ENCODE measurements around the gene PNLIPRP1.

Gene PNLIPRP1

GRCh38 chr10:116599991-116600390, 9.2 kb downstream of the PNLIPRP1 start:
- DNase-seq (ENCODE audit: low spot score) = no peak

GRCh38 chr10:116602648-116603400, 12.1 kb downstream of the PNLIPRP1 start:
- DNase-seq (ENCODE audit: low spot score) = no peak

- DNase-seq (ENCODE audit: low spot score) = no peak
Observed at GRCh38 chr10:116606061-116606483, 15.3 kb downstream of the PNLIPRP1 start.

- no peak for DNase-seq (ENCODE audit: low spot score)
Observed at GRCh38 chr10:116607336-116607735, 16.6 kb downstream of the PNLIPRP1 start.

GRCh38 chr10:116608686-116609594, 18.2 kb downstream of the PNLIPRP1 start:
- DNase-seq (ENCODE audit: low spot score) = no peak

GRCh38 chr10:116610443-116611152, 19.8 kb downstream of the PNLIPRP1 start:
- no peak for DNase-seq (ENCODE audit: low spot score)

GRCh38 chr10:116611153-116611545, 20.4 kb downstream of the PNLIPRP1 start:
- no peak for DNase-seq (ENCODE audit: low spot score)

GRCh38 chr10:116612107-116612769, 21.5 kb downstream of the PNLIPRP1 start:
- DNase-seq (ENCODE audit: low spot score) = no peak

- no peak for DNase-seq (ENCODE audit: low spot score)
Observed at GRCh38 chr10:116613471-116613870, 22.7 kb downstream of the PNLIPRP1 start.

- no peak for DNase-seq (ENCODE audit: low spot score)
Observed at GRCh38 chr10:116614796-116615195, 24.0 kb downstream of the PNLIPRP1 start.

GRCh38 chr10:116615199-116615776, 24.5 kb downstream of the PNLIPRP1 start:
- DNase-seq (ENCODE audit: low spot score) = no peak

GRCh38 chr10:116620423-116621400, 30.0 kb downstream of the PNLIPRP1 start, which contains the start of gene PNLIPRP2:
PNLIPRP2 (plus strand) TSS chr10:116620953.
- DNase-seq (ENCODE audit: low spot score) = peak; percentile 31

GRCh38 chr10:116621476-116621875, 30.7 kb downstream of the PNLIPRP1 start:
- no peak for DNase-seq (ENCODE audit: low spot score)

GRCh38 chr10:116621934-116622655, 31.3 kb downstream of the PNLIPRP1 start:
- no peak for DNase-seq (ENCODE audit: low spot score)

GRCh38 chr10:116625845-116626244, 35.1 kb downstream of the PNLIPRP1 start:
- DNase-seq (ENCODE audit: low spot score) = no peak

GRCh38 chr10:116626815-116627214, 36.1 kb downstream of the PNLIPRP1 start:
- DNase-seq (ENCODE audit: low spot score) = no peak

- no peak for DNase-seq (ENCODE audit: low spot score)
Observed at GRCh38 chr10:116627386-116627933, 36.7 kb downstream of the PNLIPRP1 start.

GRCh38 chr10:116629340-116629739, 38.6 kb downstream of the PNLIPRP1 start:
- no peak for DNase-seq (ENCODE audit: low spot score)

GRCh38 chr10:116630020-116630419, 39.3 kb downstream of the PNLIPRP1 start:
- DNase-seq (ENCODE audit: low spot score) = no peak

Measured in HuH-7 (cell line).